SIG-M5 treated with dmso at 0.1 percent for 504 hours (cell line): ENCODE results near the gene SRP72.

Experiments
- DNase-seq: peaks from one replicate; lab custom pipeline; 2025; ENCODE audit not compliant: unreplicated experiment; lab: John Stamatoyannopoulos, UW

The SRP72 gene

GRCh38 chr4:56540826-56541225 is 73.4 kb downstream of the SRP72 start:
- peak; percentile 0 for DNase-seq

GRCh38 chr4:56544573-56545131 is 77.2 kb downstream of the SRP72 start:
- DNase-seq, result peak; percentile 30

GRCh38 chr4:56550642-56551041 is 83.2 kb downstream of the SRP72 start:
- no peak for DNase-seq

GRCh38 chr4:56551516-56551915 is 84.1 kb downstream of the SRP72 start:
- no peak for DNase-seq

GRCh38 chr4:56552273-56552672 is 84.9 kb downstream of the SRP72 start:
- no peak for DNase-seq
